BJ (cell line): ENCODE results near the gene GOLM1. TPM values are rescaled to one million over a fixed set of nuclear protein-coding genes. Genes with fewer than 3 reads are reported as not detected.

ENCODE experiments used
- CTCF ChIA-PET: fragments of 350-600 bp; formaldehyde crosslinking; extraction: SDS; loops from one replicate; lab custom pipeline; 2021; ENCODE audit warnings: antibody characterized with exemption, inconsistent platforms; lab: Yijun Ruan, JAX
- POLR2A ChIA-PET: fragments of 300-600 bp; sonication (Branson Sonifier 250); formaldehyde crosslinking; extraction: SDS; loops from one replicate; lab custom pipeline; 2021; ENCODE audit warnings: antibody characterized with exemption; lab: Charles Lee
- DNase-seq: peaks from one replicate; pipeline ENCODE4 v3.0.0-alpha.2; 2011; ENCODE audit warnings: low read depth
- H3K27me3 ChIP-seq: 2 replicates; pipeline ENCODE4 v1.6.0; 2011; ENCODE audit warnings: low read length; ENCODE audit not compliant: control insufficient read depth, insufficient read depth
- H3K36me3 ChIP-seq: 2 replicates; pipeline ENCODE4 v1.5.1; 2011; ENCODE audit warnings: low read length; ENCODE audit not compliant: control insufficient read depth, insufficient read depth
- H3K4me3 ChIP-seq: 2 replicates; pipeline ENCODE4 v1.5.1; 2011; ENCODE audit warnings: low read depth, mild to moderate bottlenecking, control low read depth, low read length
- polyA plus RNA-seq: library from polyadenylated mRNA; depleted of rRNA; stranded (reverse); fragments of >200 nt; gene quantifications from 2 replicates; pipeline ENCODE4 v1.2.3, GENCODE V29; 2011
- TF ChIP-seq, protein P1 (sequence below): IDR thresholded peaks from 2 replicates; pipeline ENCODE4 v1.5.1; 2011; ENCODE audit warnings: low read depth, mild to moderate bottlenecking, control low read depth, inconsistent platforms, low read length, moderate library complexity; ENCODE audit not compliant: insufficient read depth

GOLM1 gene
- polyA plus RNA-seq, 1 experiment = 34.7 TPM

DNA sequence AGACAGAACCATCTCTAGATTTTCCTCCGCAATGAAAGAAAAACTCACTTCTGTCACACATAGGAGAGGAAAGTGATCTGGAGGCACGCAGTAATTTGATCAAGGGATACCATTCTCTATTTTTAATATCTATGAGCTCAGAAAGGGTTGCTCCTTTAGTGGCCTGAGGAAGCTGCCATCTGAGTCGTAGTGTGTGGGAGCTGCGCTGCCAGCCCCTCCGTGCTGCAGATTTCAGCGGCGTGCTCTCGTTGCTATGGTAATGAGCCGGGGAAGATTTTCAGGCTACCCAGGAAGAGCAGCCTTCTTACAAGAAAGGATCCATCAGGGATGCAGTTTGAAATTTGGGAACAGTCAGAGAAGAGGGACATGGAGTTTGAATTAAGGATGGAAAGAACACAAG, 17.1 kb upstream of the GOLM1 start:
- DNase-seq = no peak
- TF ChIP-seq, protein P1, sequence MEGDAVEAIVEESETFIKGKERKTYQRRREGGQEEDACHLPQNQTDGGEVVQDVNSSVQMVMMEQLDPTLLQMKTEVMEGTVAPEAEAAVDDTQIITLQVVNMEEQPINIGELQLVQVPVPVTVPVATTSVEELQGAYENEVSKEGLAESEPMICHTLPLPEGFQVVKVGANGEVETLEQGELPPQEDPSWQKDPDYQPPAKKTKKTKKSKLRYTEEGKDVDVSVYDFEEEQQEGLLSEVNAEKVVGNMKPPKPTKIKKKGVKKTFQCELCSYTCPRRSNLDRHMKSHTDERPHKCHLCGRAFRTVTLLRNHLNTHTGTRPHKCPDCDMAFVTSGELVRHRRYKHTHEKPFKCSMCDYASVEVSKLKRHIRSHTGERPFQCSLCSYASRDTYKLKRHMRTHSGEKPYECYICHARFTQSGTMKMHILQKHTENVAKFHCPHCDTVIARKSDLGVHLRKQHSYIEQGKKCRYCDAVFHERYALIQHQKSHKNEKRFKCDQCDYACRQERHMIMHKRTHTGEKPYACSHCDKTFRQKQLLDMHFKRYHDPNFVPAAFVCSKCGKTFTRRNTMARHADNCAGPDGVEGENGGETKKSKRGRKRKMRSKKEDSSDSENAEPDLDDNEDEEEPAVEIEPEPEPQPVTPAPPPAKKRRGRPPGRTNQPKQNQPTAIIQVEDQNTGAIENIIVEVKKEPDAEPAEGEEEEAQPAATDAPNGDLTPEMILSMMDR = no peak
- Histone ChIP-seq H3K36me3 (no peaks in the 10 kb centered on the region), H3K27me3 (no peaks in the 10 kb centered on the region; the same call in none of the 2 replicates), H3K4me3 (no peak overlapping the region)
- POLR2A ChIA-PET = no interaction called here
- CTCF ChIA-PET = no interaction called here

DNA sequence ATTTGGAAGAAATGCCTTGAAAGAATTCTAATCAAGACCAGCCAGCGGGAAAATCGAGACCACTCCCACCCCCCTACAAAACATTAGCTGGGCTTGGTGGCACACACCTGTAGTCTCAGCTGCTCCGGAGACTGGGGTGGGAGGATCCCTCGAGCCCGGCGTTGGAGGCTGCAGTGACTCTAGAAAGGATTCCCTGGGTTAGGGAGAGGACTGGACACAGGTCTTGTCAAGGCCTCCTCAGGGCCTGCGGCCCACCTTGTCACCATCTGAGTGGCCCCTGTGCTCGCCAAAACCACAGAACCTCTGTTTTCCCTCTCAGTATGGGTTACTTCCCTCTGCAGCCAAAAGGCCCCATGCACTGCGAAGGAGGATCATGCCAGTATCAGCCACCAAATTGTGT, 16.5 kb upstream of the GOLM1 start:
- ChIA-PET CTCF (no interaction called here), POLR2A (no interaction called here)
- no peak for DNase-seq
- H3K27me3 ChIP-seq = no peaks in the 10 kb centered on the region; the same call in none of the 2 replicates
- TF ChIP-seq, protein P1 = no peak
- H3K36me3 ChIP-seq = no peaks in the 10 kb centered on the region
- H3K4me3 ChIP-seq = no peak overlapping the region

DNA sequence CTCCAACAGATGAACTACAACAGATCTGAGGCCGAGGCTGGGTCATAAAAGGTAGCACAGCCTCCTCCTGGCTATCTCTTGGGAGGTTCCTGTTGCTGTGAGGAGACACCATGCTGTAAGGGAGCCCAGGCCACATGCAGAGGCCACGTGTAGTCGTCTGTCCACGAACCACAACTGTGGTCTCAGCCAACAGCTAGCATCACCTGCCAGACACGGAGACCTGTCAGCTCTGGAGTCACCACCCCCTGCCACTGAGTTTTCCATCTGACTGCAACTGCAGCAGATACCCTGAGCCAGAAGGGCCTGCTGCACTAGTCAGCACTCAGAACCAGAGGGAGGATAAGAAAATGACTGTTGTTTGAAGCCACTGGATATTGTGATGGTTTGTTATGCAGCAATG, 12.7 kb upstream of the GOLM1 start:
- Histone ChIP-seq H3K27me3 (no peaks in the 10 kb centered on the region), H3K4me3 (no peak overlapping the region), H3K36me3 (no peaks in the 10 kb centered on the region)
- ChIA-PET CTCF (no interaction called here), POLR2A (no interaction called here)
- TF ChIP-seq, protein P1 = no peak
- no peak for DNase-seq

DNA sequence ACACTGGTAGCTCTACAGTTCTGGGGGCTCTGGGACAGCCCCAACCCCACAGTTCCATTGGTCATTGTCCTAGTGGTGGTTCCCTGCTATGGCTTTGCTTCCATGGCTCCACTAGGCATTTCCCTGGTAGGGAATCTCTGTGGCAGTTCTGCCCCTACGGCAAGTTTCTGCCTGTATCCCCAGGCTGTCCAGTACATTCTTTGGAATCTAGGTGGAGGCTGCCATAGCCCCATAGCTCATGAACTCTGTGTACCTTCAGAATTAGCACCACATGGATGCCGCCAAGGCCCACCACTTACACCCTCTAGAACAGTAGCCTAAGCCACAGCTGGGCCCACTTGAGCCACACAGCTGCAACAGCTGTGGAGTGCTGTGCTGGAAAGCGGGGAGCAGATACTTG, 3.3 kb upstream of the GOLM1 start:
- Histone ChIP-seq H3K36me3 (no peaks in the 10 kb centered on the region), H3K27me3 (no peaks in the 10 kb centered on the region; the same call in 1 of the 2 replicates), H3K4me3 (no peak overlapping the region)
- DNase-seq = no peak
- CTCF ChIA-PET = interaction anchor here (1.0 kb wide), 1 partner anchor 161 kb away, joined by 3 read pairs; no protein-coding TSS in a partner anchor
- TF ChIP-seq, protein P1 = no peak
- POLR2A ChIA-PET = no interaction called here

DNA sequence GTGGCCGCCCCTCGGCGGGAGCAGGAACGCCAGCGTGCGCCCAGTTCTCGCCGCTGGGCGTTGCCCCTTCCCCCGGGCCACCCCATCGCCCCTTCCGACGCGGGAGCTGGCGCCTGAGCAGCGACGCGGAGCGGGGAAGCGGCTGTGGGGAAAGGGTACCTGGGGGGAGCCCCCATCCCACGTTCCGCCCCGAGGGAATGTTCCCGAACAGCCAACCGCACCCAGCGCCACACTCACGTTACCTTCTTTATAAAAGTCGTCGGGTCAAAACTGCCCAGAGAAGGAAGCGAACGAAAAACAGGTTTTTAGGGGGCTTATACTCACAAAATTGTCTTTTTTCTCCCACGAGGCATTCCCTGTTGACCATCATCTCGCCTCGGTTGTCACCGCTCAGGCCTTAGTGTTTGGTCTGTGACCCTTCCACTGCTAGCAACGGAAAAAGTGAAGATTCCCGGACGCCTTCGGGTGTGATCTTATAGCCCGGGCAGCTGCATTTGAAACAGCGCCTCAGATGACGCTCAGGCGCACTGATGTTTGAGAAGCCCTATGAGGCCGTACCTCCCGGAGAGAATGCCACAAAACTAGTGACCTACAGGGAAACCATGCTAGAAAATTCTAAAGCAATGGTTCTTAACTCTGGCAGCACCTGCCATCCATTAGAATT, 475 bp upstream of the GOLM1 start:
- Histone ChIP-seq H3K27me3 (no peaks in the 10 kb centered on the region; the same call in 1 of the 2 replicates), H3K4me3 (peak overlapping the region; percentile 54), H3K36me3 (no peaks in the 10 kb centered on the region)
- TF ChIP-seq, protein P1 = no peak
- POLR2A ChIA-PET = no interaction called here
- DNase-seq = no peak
- CTCF ChIA-PET = interaction anchor here (0.7 to 1.5 kb wide), 6 partner anchors 11 to 102 kb away, joined by 3 to 4 read pairs (median 3); no protein-coding TSS in a partner anchor
